Measurements from ENCODE around the gene PLPP7.
A peak's percentile ranks its signal among the peaks of the same experiment; 100 is the strongest.

The PLPP7 gene

GRCh38 chr9:131275332-131276093 lies 14.0 kb upstream of the PLPP7 start:
- Histone ChIP-seq H3K36me3 (ENCODE audit: control insufficient read depth, insufficient read depth, low read length) (no peaks in the 10 kb centered on the region), H3K4me3 (ENCODE audit: insufficient read depth, low read depth, low read length, poor library complexity, severe bottlenecking) (peak overlapping the region; percentile 76), H3K4me1 (ENCODE audit: control insufficient read depth, insufficient read depth, low read length, poor library complexity, severe bottlenecking) (peaks cover 44% of the 10 kb centered on the region), H3K27ac (ENCODE audit: insufficient read depth, low read length, poor library complexity, severe bottlenecking) (peak overlapping the region; percentile 91), H3K27me3 (replicated peaks; ENCODE audit: control insufficient read depth, insufficient read depth, low read length, poor library complexity, severe bottlenecking) (no peaks in the 10 kb centered on the region), H3K9me3 (ENCODE audit: control insufficient read depth, low read length) (no peaks in the 10 kb centered on the region)
- DNase-seq, result no peak

GRCh38 chr9:131276094-131276888 lies 13.2 kb upstream of the PLPP7 start, which contains the start of gene FAM78A:
TSS of gene FAM78A (minus strand) at chr9:131276510. CDS start at chr9:131276179, 331 bp downstream.
- Histone ChIP-seq H3K4me3 (ENCODE audit: insufficient read depth, low read depth, low read length, poor library complexity, severe bottlenecking) (peak within 1 kb of the TSS; percentile 88), H3K27ac (ENCODE audit: insufficient read depth, low read length, poor library complexity, severe bottlenecking) (peak within 1 kb of the TSS; percentile 91), H3K4me1 (ENCODE audit: control insufficient read depth, insufficient read depth, low read length, poor library complexity, severe bottlenecking) (peaks cover 36% of the 10 kb centered on the region), H3K36me3 (ENCODE audit: control insufficient read depth, insufficient read depth, low read length) (no peaks in the 10 kb centered on the region), H3K27me3 (replicated peaks; ENCODE audit: control insufficient read depth, insufficient read depth, low read length, poor library complexity, severe bottlenecking) (no peaks in the 10 kb centered on the region), H3K9me3 (ENCODE audit: control insufficient read depth, low read length) (no peaks in the 10 kb centered on the region)
- DNase-seq, result peak in 1 of 3 donors; percentile 25

DNA sequence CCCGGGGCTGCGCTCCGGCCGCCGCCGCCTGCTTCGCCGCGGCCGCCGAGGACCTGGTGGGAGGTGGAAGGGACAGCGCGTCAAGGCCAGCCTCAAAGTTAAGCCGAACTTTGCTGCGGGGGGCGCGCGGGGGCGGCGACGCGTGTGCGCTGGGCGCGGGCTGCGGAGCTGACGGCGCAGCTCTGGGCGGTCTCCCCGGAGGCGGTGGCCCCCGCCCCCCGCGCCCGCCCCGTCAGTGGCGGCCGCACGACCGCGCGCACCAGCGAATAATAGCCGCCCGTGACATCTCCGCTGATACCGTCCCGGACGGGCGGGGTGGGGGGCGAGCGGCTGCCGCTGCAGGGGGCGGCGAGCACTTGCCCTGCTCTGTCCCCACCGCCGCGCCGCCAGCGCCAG lies 12.6 kb upstream of the PLPP7 start:
- no peaks in the 10 kb centered on the region for H3K9me3 ChIP-seq (ENCODE audit: control insufficient read depth, low read length)
- H3K27me3 ChIP-seq (replicated peaks; ENCODE audit: control insufficient read depth, insufficient read depth, low read length, poor library complexity, severe bottlenecking), result no peaks in the 10 kb centered on the region
- DNase-seq, result peak in 2 of 3 donors; percentile 35
- H3K4me1 ChIP-seq (ENCODE audit: control insufficient read depth, insufficient read depth, low read length, poor library complexity, severe bottlenecking), result peaks cover 30% of the 10 kb centered on the region
- H3K27ac ChIP-seq (ENCODE audit: insufficient read depth, low read length, poor library complexity, severe bottlenecking), result peak overlapping the region; percentile 91
- H3K4me3 ChIP-seq (ENCODE audit: insufficient read depth, low read depth, low read length, poor library complexity, severe bottlenecking), result peak overlapping the region; percentile 88
- H3K36me3 ChIP-seq (ENCODE audit: control insufficient read depth, insufficient read depth, low read length), result no peaks in the 10 kb centered on the region

GRCh38 chr9:131277287-131277909 lies 12.1 kb upstream of the PLPP7 start:
- no peaks in the 10 kb centered on the region for H3K27me3 ChIP-seq (replicated peaks; ENCODE audit: control insufficient read depth, insufficient read depth, low read length, poor library complexity, severe bottlenecking)
- peak overlapping the region; percentile 91 for H3K27ac ChIP-seq (ENCODE audit: insufficient read depth, low read length, poor library complexity, severe bottlenecking)
- peak overlapping the region; percentile 88 for H3K4me3 ChIP-seq (ENCODE audit: insufficient read depth, low read depth, low read length, poor library complexity, severe bottlenecking)
- no peaks in the 10 kb centered on the region for H3K9me3 ChIP-seq (ENCODE audit: control insufficient read depth, low read length)
- DNase-seq, result no peak
- H3K4me1 ChIP-seq (ENCODE audit: control insufficient read depth, insufficient read depth, low read length, poor library complexity, severe bottlenecking), result peaks cover 29% of the 10 kb centered on the region
- H3K36me3 ChIP-seq (ENCODE audit: control insufficient read depth, insufficient read depth, low read length), result no peaks in the 10 kb centered on the region

DNA sequence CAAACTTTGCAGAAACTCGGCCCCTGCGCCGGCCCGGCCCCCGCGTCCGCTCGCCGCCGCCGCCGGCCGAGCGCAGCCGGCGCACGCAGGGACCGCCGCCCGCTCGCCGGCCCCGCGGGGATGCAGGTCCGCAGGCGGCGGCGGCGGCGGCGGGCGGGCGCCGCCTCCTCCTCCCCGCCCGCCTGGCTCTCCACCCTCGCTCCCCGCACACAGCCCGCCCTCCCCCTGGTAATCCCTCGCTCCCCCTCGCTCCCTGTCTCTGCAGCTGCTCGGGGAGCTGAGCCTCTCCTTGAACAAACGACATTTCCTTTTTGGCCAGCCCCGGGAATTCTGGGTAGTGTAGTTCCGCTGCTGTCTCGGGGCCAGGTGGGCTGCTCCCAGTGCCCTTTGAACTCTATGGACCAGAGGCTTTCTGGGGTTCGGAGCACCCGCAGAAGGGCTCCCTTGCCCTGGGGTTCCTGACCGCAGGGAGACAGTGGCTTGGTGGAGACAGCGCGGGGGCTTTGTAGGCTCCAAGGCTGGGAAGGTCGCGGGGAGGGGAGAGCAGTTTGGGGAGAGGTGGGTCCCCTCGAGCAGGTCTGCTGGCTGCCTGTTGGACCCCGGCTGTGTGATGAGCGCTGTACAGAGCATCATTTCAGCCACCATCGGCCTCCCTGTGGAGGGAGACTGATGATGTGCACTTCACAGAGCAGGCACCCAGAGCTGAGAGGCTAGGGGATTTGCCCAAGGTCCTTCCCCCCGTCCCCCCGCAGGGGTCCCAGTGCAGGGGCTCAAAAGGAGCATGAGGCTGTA lies 11.4 kb upstream of the PLPP7 start:
- Histone ChIP-seq H3K27ac (ENCODE audit: insufficient read depth, low read length, poor library complexity, severe bottlenecking) (peak overlapping the region; percentile 91), H3K4me1 (ENCODE audit: control insufficient read depth, insufficient read depth, low read length, poor library complexity, severe bottlenecking) (peaks cover 31% of the 10 kb centered on the region), H3K36me3 (ENCODE audit: control insufficient read depth, insufficient read depth, low read length) (no peaks in the 10 kb centered on the region), H3K27me3 (replicated peaks; ENCODE audit: control insufficient read depth, insufficient read depth, low read length, poor library complexity, severe bottlenecking) (no peaks in the 10 kb centered on the region), H3K9me3 (ENCODE audit: control insufficient read depth, low read length) (no peaks in the 10 kb centered on the region), H3K4me3 (ENCODE audit: insufficient read depth, low read depth, low read length, poor library complexity, severe bottlenecking) (peak overlapping the region; percentile 88)
- peak; percentile 56 to 64 (median 60) for DNase-seq

- Histone ChIP-seq H3K27me3 (replicated peaks; ENCODE audit: control insufficient read depth, insufficient read depth, low read length, poor library complexity, severe bottlenecking) (no peaks in the 10 kb centered on the region), H3K9me3 (ENCODE audit: control insufficient read depth, low read length) (no peaks in the 10 kb centered on the region), H3K27ac (ENCODE audit: insufficient read depth, low read length, poor library complexity, severe bottlenecking) (peak overlapping the region; percentile 78), H3K36me3 (ENCODE audit: control insufficient read depth, insufficient read depth, low read length) (no peaks in the 10 kb centered on the region), H3K4me3 (ENCODE audit: insufficient read depth, low read depth, low read length, poor library complexity, severe bottlenecking) (peak overlapping the region; percentile 37), H3K4me1 (ENCODE audit: control insufficient read depth, insufficient read depth, low read length, poor library complexity, severe bottlenecking) (peaks cover 26% of the 10 kb centered on the region)
- peak in 2 of 3 donors; percentile 23 to 35 for DNase-seq
These were observed 10.8 kb upstream of the PLPP7 start for GRCh38 chr9:131278702-131279111.

- no peak for DNase-seq
- H3K4me3 ChIP-seq (ENCODE audit: insufficient read depth, low read depth, low read length, poor library complexity, severe bottlenecking), result peak overlapping the region; percentile 37
- no peaks in the 10 kb centered on the region for H3K27me3 ChIP-seq (replicated peaks; ENCODE audit: control insufficient read depth, insufficient read depth, low read length, poor library complexity, severe bottlenecking)
- H3K36me3 ChIP-seq (ENCODE audit: control insufficient read depth, insufficient read depth, low read length), result no peaks in the 10 kb centered on the region
- H3K4me1 ChIP-seq (ENCODE audit: control insufficient read depth, insufficient read depth, low read length, poor library complexity, severe bottlenecking), result peaks cover 25% of the 10 kb centered on the region
- peak overlapping the region; percentile 78 for H3K27ac ChIP-seq (ENCODE audit: insufficient read depth, low read length, poor library complexity, severe bottlenecking)
- H3K9me3 ChIP-seq (ENCODE audit: control insufficient read depth, low read length), result no peaks in the 10 kb centered on the region
These were observed 10.2 kb upstream of the PLPP7 start for GRCh38 chr9:131279196-131279862.

GRCh38 chr9:131279863-131280570 lies 9.5 kb upstream of the PLPP7 start:
- H3K36me3 ChIP-seq (ENCODE audit: control insufficient read depth, insufficient read depth, low read length), result no peaks in the 10 kb centered on the region
- peaks cover 25% of the 10 kb centered on the region for H3K4me1 ChIP-seq (ENCODE audit: control insufficient read depth, insufficient read depth, low read length, poor library complexity, severe bottlenecking)
- no peak overlapping the region for H3K4me3 ChIP-seq (ENCODE audit: insufficient read depth, low read depth, low read length, poor library complexity, severe bottlenecking)
- H3K27me3 ChIP-seq (replicated peaks; ENCODE audit: control insufficient read depth, insufficient read depth, low read length, poor library complexity, severe bottlenecking), result no peaks in the 10 kb centered on the region
- no peak for DNase-seq
- H3K9me3 ChIP-seq (ENCODE audit: control insufficient read depth, low read length), result no peaks in the 10 kb centered on the region
- no peak overlapping the region for H3K27ac ChIP-seq (ENCODE audit: insufficient read depth, low read length, poor library complexity, severe bottlenecking)

Measured in effector memory CD4-positive, alpha-beta T cell (primary cell).